HG02884 (cell line): ENCODE results near the gene LTBR.
"Not testable (repeated sequence)": the region's sequence is repeated elsewhere in the genome, so short reads cannot be mapped to it uniquely, and the experiment has no call there.

Experiments used
- ATAC-seq: cut with Tn5 transposase; IDR thresholded peaks from one replicate; pipeline ENCODE4 v1.9.1; 2021; ENCODE audit warnings: mild to moderate bottlenecking, moderate library complexity; ENCODE audit not compliant: unreplicated experiment

The LTBR gene

GRCh38 chr12:6424008-6424347 is 40.0 kb downstream of the LTBR start:
- no peak for ATAC-seq

DNA sequence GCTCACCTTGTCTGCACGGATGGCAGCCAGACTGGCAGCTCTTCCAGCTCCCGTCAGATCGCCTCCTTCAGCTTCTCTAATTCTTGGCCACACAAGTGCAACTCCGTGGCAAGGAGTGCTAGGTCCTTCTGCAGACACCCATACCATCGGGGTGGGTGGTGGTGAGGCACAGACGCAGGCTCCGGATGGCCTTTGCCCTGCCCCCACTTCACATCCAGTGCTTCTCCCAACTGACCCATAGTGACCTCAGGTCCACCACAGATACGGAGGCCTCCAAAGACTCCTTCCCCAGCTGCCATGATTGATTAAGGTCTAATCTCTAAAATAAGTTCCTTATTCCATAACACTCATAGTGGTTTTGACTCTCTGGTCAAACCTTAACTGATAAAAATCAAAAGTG is 40.9 kb downstream of the LTBR start:
- no peak for ATAC-seq

- no peak for ATAC-seq
Observed at GRCh38 chr12:6425590-6426531, 41.9 kb downstream of the LTBR start.

GRCh38 chr12:6426882-6427671 is 43.1 kb downstream of the LTBR start:
- peak; percentile 46 for ATAC-seq

GRCh38 chr12:6427796-6428195 is 43.8 kb downstream of the LTBR start:
- ATAC-seq: not testable (repeated sequence)

DNA sequence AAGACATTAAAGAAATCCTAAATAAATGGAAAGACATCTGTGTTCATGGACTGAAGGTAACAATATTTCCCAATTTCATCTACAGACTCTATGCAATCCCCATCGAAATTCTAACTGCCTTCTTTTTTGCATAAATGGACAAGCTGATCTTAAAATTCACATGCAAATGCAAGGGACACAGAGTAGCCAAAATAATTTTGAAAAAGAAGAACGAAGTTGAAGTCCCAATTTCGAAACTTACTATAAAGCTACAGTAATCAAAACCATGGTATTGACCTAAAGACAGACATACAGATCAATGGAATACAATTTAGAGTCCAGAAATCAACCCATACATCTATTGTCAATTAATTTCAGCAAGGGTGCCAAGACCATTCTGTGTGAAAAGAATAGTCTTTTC is 44.4 kb downstream of the LTBR start:
- ATAC-seq: no peak

GRCh38 chr12:6430124-6430989 is 46.4 kb downstream of the LTBR start:
- no peak for ATAC-seq

DNA sequence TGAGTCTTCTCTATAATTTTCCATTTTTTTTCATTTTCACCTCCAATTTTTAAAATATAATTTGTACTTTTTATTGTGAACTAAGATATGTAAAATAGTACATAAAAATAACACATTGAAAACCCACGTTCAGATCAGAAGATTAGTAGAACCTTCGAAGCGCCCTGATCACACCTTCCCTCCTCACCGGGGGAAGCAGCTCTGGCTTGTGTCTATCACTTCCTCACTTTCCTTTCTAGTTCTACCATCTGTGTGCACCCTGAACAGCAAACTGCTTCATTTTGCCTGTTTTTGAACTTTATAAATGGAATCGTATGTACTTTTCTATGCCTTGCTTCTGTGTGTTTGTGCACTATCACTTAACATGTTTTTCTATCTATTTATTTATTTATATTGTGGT is 49.0 kb downstream of the LTBR start:
- no peak for ATAC-seq

DNA sequence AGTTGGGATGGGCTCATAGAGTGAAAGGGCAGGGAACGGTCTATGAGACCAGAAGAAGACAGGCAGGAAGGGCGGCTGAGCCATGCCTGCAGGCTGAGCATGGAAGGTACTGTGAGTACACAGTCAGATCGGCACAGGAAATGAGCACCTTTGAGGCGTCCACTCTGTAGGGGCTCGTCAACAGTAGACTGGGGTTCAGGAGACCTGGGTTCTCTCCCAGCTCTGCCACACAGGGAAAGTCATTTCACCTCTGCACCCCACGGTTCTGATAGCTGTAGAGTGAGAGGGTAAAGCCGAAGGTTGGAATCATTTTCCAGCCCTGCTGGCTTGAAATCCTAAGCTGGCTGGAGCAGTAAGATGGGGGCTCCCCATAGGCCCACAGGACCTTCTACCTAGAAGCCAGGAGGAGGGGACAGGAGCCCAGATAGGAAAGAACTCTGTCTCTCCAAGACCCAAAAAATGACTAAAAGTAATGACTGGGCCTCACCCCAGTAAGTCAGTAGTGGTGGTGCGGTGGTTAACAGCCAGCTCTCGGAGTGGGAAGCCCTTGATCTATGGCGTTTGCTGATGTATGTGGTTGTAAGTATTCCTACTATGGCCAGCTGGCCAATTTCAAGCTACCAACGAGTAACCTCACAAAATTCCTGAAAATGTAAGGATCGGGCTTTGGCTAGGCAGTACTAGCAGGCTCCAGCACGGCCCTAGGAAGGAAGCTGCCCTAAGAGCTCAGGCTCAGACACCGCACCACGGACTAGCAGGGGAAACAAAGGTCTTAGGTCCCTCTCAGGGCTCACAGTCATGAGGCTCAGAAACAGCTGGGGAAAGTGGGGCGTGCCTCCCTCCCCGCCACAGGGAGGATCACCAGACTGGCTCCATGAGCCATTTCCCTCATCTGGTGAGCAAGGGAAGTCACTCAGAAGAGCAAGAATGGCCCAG is 50.5 kb downstream of the LTBR start:
- ATAC-seq: no peak

- ATAC-seq: no peak
Observed at GRCh38 chr12:6435961-6436715, 52.2 kb downstream of the LTBR start.

GRCh38 chr12:6437586-6437985 is 53.6 kb downstream of the LTBR start:
- no peak for ATAC-seq

- ATAC-seq: no peak
Observed at GRCh38 chr12:6438345-6438744, 54.4 kb downstream of the LTBR start.

GRCh38 chr12:6440391-6440790 is 56.4 kb downstream of the LTBR start:
- no peak for ATAC-seq
